Measurements from ENCODE around the gene SLC1A4.
A peak's percentile ranks its signal among the peaks of the same experiment; 100 is the strongest.

SLC1A4 gene

DNA sequence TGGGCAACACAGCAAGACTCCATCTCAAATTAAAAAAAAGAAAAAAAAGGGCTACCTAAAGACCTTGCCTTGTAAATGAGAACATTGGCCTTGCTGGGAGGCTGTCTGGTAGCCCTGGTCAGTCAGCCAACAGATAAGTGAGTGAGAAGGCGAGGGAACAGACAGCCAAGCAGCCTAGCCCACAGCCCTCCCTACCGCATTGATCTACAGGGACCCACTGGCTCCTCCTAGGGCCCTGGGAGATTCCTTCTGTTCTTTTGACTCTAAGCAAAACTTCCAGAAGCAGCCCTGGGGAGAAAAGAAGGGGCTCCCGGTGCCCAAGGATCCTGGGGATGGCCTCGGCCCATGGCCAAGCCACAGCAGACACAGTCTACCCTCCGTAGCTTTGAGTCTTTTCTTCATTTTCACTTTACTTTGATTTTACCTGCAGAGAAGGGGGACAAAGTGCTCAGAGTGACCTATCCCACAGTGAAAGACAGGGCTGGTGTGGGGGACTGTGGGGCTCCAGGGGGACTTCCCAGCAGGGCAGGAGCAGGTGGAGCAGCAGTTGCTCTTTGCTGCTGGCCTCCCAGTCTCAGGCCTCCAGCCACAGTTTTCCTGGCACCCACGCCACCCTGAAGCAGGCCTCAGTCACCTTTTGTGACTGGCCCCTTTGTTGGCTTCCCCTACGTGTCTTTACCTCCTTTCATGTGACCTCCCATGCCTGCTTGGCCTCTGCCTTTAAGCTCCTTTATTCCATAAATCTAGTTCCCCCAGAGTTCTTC is 72.1 kb downstream of the SLC1A4 start:
- DNase-seq (ENCODE audit: insufficient read length, low spot score) (no peak), FAIRE-seq (no peak)
- no peak for TF ChIP-seq CTCF (IDR thresholded peaks at IDR 0.05; ENCODE audit: insufficient read depth, missing control alignments)

DNA sequence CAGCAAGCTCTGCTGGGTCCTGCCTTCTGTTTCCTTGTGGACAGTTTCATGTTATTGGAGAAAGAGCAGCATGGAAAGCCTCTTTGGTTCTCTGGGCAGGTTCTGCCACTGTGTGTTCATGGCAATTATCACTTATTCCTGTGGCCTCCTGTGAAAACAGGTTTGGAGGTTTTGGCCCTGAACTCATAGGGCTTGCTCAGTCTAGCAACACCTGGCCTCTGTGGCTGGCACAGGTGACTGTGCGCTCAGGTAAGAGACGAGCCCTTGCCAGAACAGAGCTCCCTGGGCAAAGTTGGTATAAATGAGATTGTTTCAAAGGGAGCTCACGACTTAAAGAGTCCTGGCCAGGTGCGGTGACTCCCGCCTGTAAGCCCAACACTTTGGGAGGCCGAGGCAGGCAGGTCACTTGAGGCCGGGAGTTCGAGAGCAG is 72.7 kb downstream of the SLC1A4 start:
- FAIRE-seq (no peak), DNase-seq (ENCODE audit: insufficient read length, low spot score) (no peak)
- no peak for TF ChIP-seq CTCF (IDR thresholded peaks at IDR 0.05; ENCODE audit: insufficient read depth, missing control alignments)

- TF ChIP-seq CTCF (IDR thresholded peaks at IDR 0.05; ENCODE audit: insufficient read depth, missing control alignments) = no peak
- FAIRE-seq (no peak), DNase-seq (ENCODE audit: insufficient read length, low spot score) (no peak)
Measured at GRCh38 chr2:65062843-65063825, 73.9 kb downstream of the SLC1A4 start.

- FAIRE-seq = no peak
- peak; percentile 69 for TF ChIP-seq CTCF (IDR thresholded peaks at IDR 0.05; ENCODE audit: insufficient read depth, missing control alignments)
- peak; percentile 38 for DNase-seq (ENCODE audit: insufficient read length, low spot score)
Measured at GRCh38 chr2:65064728-65065552, 75.7 kb downstream of the SLC1A4 start.

DNA sequence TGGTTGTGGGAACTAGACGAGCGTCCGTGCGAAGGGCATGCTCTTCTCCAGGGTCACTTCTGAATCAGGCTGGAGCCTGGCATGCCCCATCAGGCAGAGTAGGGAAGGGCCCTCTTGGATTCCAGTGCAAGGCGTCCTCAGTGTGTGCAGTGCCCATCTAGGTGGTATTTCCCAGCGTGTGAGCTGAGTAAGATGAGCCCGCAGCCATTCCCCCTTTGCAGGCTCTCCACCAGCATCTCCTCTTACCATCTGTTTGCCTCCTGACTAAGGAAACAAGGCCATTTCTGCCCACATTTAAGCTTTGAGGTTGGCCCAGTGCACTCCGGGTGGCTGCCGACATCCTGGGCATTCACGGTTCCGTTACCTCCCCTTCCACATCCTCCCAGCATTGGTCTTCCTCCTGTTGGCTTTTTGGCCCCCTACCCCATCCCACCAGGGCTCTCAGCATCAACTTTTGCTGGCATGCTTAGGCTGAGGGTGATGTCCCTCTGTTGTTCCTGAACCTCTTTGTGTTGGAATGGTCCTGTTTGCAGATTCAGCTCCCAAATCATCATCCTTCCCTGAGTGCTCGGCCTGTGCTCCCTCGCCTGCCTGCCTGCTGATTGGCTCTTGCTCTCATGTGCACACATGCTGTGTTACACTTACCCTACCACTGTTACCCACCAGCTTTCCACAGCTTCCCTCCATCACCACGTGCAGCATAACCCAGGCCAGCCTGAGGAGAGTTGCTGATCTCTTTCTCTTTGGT is 78.8 kb downstream of the SLC1A4 start:
- DNase-seq (ENCODE audit: insufficient read length, low spot score) = no peak
- FAIRE-seq = no peak

More for the DNA sequence above, 78.8 kb downstream of the SLC1A4 start:
- TF ChIP-seq CTCF (IDR thresholded peaks at IDR 0.05; ENCODE audit: insufficient read depth, missing control alignments) = no peak
